Right lobe of liver (tissue), 4 donors: ENCODE results near the gene HOXC4.

ENCODE experiments used
- CTCF ChIP-seq, 4 donors: fragments of 200-600 bp in 3 of 4; fragments of 450-650 bp in 1 of 4; IDR thresholded peaks; one replicate each; pipeline versions ENCODE4 v1.5.1 to v1.8.0; 2016 to 2022; ENCODE audit warnings: antibody characterized with exemption in 4 of 4, mild to moderate bottlenecking in 2 of 4
- POLR2A ChIP-seq: fragments of 450-650 bp; IDR thresholded peaks from one replicate; pipeline ENCODE4 v1.6.1; 2017; ENCODE audit warnings: antibody characterized with exemption, mild to moderate bottlenecking
- donor health status: DM: no; HTN: no; CAD: no.
- donor health status: DM: no; HTN: no; CAD: no.
- donor health status: DM: no; HTN: yes; CAD: no.

GRCh38 chr12:54038284-54038870 is 15.3 kb upstream of the HOXC4 start:
- TF ChIP-seq CTCF (IDR thresholded peaks at IDR 0.05) = no peak
- TF ChIP-seq POLR2A = no peak
